H1 (cell line): ENCODE measurements around the gene ZCRB1. TPM values are rescaled to one million over a fixed set of nuclear protein-coding genes. Genes with fewer than 3 reads are reported as not detected.

ENCODE experiments used
- EZH2 ChIP-seq: fragments of 200-600 bp; sonication (generic); IDR thresholded peaks from 2 replicates; pipeline ENCODE4 v1.7.1; 2012; ENCODE audit warnings: low read depth, mild to moderate bottlenecking, moderate library complexity, low read length, inconsistent platforms; ENCODE audit not compliant: severe bottlenecking
- FOSL1 ChIP-seq: IDR thresholded peaks from 2 replicates; pipeline ENCODE4 v1.6.1; 2011; ENCODE audit warnings: mild to moderate bottlenecking, low read depth, low read length, moderate library complexity; ENCODE audit not compliant: insufficient read depth
- RAD21 ChIP-seq, 2 experiments: IDR thresholded peaks in 1 of 2; conservative IDR thresholded peaks in 1 of 2; 2 replicates each; pipeline ENCODE4 v1.6.1; 2011; ENCODE audit warnings: low read depth in 2 of 2, low read length in 2 of 2, improper control_type of control experiment in 1 of 2, inconsistent platforms in 1 of 2, mild to moderate bottlenecking in 1 of 2, moderate library complexity in 1 of 2
- SIX5 ChIP-seq: IDR thresholded peaks from 2 replicates; pipeline ENCODE4 v1.6.1; 2011; ENCODE audit warnings: mild to moderate bottlenecking, low read depth, low read length
- TAF7 ChIP-seq: optimal IDR thresholded peaks from 2 replicates; pipeline ENCODE3; 2011; ENCODE audit warnings: low read depth, mild to moderate bottlenecking, inconsistent platforms, low read length, moderate library complexity, borderline replicate concordance
- polyA plus RNA-seq, 7 experiments: library from polyadenylated mRNA; depleted of rRNA in 3 of 7; stranded (reverse) in 5 of 7; unstranded in 2 of 7; fragments of >200 nt in 5 of 7; fragments of 200-250 nt in 2 of 7; gene quantifications; 1 replicate in 5 of 7; 2 replicates in 1 of 7; 4 replicates in 1 of 7; pipeline versions ENCODE4 v1.2.1 to v1.2.3, GENCODE V29; 2011 to 2013; ENCODE audit warnings: missing spikeins in 2 of 7, mixed read lengths in 2 of 7
- total RNA-seq: library from RNA; stranded (reverse); fragmentation: NEBNext Ultra II Directional; extraction: Animal tissue kit (Norgen Biotek cat#: 25700); gene quantifications from 2 replicates; pipeline ENCODE4 v1.2.1, GENCODE V29; 2021
- TF ChIP-seq, protein P1 (sequence below): IDR thresholded peaks from 2 replicates; pipeline ENCODE4 v1.6.1; 2011; ENCODE audit warnings: low read depth, mild to moderate bottlenecking, low read length; ENCODE audit not compliant: insufficient read depth
- TF ChIP-seq, protein P2 (sequence below): IDR thresholded peaks from 2 replicates; pipeline ENCODE4 v1.6.1; 2012; ENCODE audit warnings: inconsistent platforms

The ZCRB1 gene
- total and polyA plus RNA-seq, 2 of the 8 experiments (the other 6 are each of a cell fraction or from before 2014, with no cell fraction given) = 22.0 to 52.5 TPM

DNA sequence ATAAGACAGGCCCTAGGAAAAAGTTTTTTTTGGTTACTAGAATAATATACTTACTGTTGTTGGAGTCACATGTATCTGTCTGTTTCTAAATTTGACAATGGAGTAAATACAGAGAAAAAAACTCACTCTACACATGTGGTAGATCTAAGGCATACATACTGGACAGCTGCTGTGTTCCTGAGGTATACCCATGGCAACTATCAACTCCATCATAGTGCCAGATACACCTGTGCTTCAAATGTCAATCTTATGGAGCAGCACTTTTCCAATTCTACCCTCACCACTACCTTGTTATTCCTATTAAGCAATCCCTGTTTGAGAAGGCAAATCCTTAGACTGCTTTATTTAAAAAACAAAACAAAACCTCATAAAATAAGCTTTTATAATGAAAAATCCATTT is 3.3 kb downstream of the ZCRB1 start (continued):
- TF ChIP-seq SIX5 (no peak), RAD21 (IDR thresholded peaks at IDR 0.05 in 1 of 2, conservative IDR thresholded peaks at IDR 0.05 in 1 of 2; ENCODE audit: low read depth in 2 of 2, low read length in 2 of 2) (no peak), FOSL1 (no peak), TAF7 (no peak), EZH2 (no peak)
- TF ChIP-seq, protein P1, sequence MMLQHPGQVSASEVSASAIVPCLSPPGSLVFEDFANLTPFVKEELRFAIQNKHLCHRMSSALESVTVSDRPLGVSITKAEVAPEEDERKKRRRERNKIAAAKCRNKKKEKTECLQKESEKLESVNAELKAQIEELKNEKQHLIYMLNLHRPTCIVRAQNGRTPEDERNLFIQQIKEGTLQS = no peak
- TF ChIP-seq, protein P2, sequence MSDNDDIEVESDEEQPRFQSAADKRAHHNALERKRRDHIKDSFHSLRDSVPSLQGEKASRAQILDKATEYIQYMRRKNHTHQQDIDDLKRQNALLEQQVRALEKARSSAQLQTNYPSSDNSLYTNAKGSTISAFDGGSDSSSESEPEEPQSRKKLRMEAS = no peak
